Ishikawa (cell line): ENCODE data around the gene SLAMF8.

Source experiments
- CEBPB ChIP-seq: IDR thresholded peaks from 2 replicates; pipeline ENCODE4 v1.6.1; 2012
- CREB1 ChIP-seq: IDR thresholded peaks from 2 replicates; pipeline ENCODE4 v1.6.1; 2012; ENCODE audit warnings: low read depth
- EGR1 ChIP-seq: IDR thresholded peaks from 2 replicates; pipeline ENCODE4 v1.6.1; 2012
- EP300 ChIP-seq: IDR thresholded peaks from 2 replicates; pipeline ENCODE4 v1.6.1; 2012; ENCODE audit warnings: borderline replicate concordance
- FOXM1 ChIP-seq: IDR thresholded peaks from 2 replicates; pipeline ENCODE4 v1.6.1; 2012; ENCODE audit warnings: low read depth, borderline replicate concordance
- MAX ChIP-seq: IDR thresholded peaks from 2 replicates; pipeline ENCODE4 v1.6.1; 2012
- NFIC ChIP-seq: IDR thresholded peaks from 2 replicates; pipeline ENCODE4 v1.6.1; 2012
- RAD21 ChIP-seq: IDR thresholded peaks from 2 replicates; pipeline ENCODE4 v1.6.1; 2012; ENCODE audit warnings: low read depth
- REST ChIP-seq: IDR thresholded peaks from 2 replicates; pipeline ENCODE4 v1.6.1; 2012; ENCODE audit warnings: low read depth, mild to moderate bottlenecking
- TAF1 ChIP-seq: IDR thresholded peaks from 2 replicates; pipeline ENCODE4 v1.6.1; 2012; ENCODE audit warnings: low read depth, mild to moderate bottlenecking
- TCF12 ChIP-seq: IDR thresholded peaks from 2 replicates; pipeline ENCODE4 v1.6.1; 2012; ENCODE audit warnings: low read depth
- TEAD4 ChIP-seq: IDR thresholded peaks from 2 replicates; pipeline ENCODE4 v1.6.1; 2012
- USF1 ChIP-seq: IDR thresholded peaks from 2 replicates; pipeline ENCODE4 v1.6.1; 2012
- YY1 ChIP-seq: IDR thresholded peaks from 2 replicates; pipeline ENCODE4 v1.6.1; 2012; ENCODE audit warnings: low read depth
- ZBTB7A ChIP-seq: IDR thresholded peaks from 2 replicates; pipeline ENCODE4 v1.6.1; 2012; ENCODE audit warnings: low read depth

Gene SLAMF8

GRCh38 chr1:159862031-159862430, 35.4 kb downstream of the SLAMF8 start:
- TF ChIP-seq TEAD4 (no peak), YY1 (no peak), RAD21 (no peak), FOXM1 (no peak), CREB1 (no peak), NFIC (no peak), TAF1 (no peak), REST (no peak), CEBPB (no peak), USF1 (no peak), ZBTB7A (no peak), EGR1 (no peak), TCF12 (no peak), MAX (no peak), EP300 (no peak)

GRCh38 chr1:159862557-159862956, 35.9 kb downstream of the SLAMF8 start, which contains the start of gene VSIG8:
Gene VSIG8, minus strand, starts transcription at chr1:159862657. Its CDS starts 136 bp downstream, at chr1:159862521.
- TF ChIP-seq MAX (no peak), TAF1 (no peak), USF1 (no peak), EGR1 (no peak), NFIC (no peak), CREB1 (no peak), RAD21 (no peak), TCF12 (no peak), TEAD4 (no peak), YY1 (no peak), REST (no peak), CEBPB (no peak), ZBTB7A (no peak), FOXM1 (no peak), EP300 (no peak)

GRCh38 chr1:159864262-159864661, 37.6 kb downstream of the SLAMF8 start:
- no peak for TF ChIP-seq CEBPB

- TF ChIP-seq RAD21 (no peak), USF1 (no peak), TEAD4 (no peak), EP300 (no peak), TAF1 (no peak), CREB1 (no peak), MAX (no peak), EGR1 (no peak), REST (no peak), ZBTB7A (no peak), TCF12 (no peak), YY1 (no peak), CEBPB (no peak), NFIC (no peak), FOXM1 (no peak)
These were observed 39.4 kb downstream of the SLAMF8 start for GRCh38 chr1:159866066-159866465.
